ENCODE measurements around the gene TLL1.

GRCh38 chr4:166092797-166093290 lies 219.8 kb downstream of the TLL1 start:
- no peak for TF ChIP-seq CTCF (IDR thresholded peaks at IDR 0.05)
- no peak for TF ChIP-seq POLR2A (IDR thresholded peaks at IDR 0.05)
